ENCODE measurements around the gene MORF4L2. TPM values are rescaled to one million over a fixed set of nuclear protein-coding genes. Genes with fewer than 3 reads are reported as not detected.

MORF4L2 gene
- total and polyA plus RNA-seq, 2 donors (not counting 1 experiment from before 2014, with no cell fraction given), result 69.3 to 103 TPM

DNA sequence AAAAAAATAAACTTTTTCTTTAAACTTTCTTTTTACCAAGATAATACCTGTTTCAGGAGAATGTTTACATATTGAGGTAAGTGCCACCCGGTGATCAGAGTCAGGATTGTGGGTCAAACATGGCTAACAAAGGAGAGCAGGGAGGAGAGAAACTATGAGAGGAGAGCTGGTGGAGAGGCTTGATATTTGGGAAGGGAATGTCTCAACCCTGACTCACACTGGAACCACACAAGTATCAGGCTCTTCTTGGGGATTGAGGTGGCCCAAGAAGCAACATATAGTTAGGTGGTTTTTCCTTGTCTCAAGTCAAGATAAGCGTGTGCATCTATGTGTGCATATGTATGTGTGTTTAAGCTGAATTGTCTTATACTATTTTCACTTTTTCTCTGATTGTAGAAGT, 51.1 kb downstream of the MORF4L2 start:
- H3K4me1 Mint-ChIP-seq, result no peaks in the 10 kb centered on the region
- H3K27ac ChIP-seq (ENCODE audit: low read length in 2 of 2), result no peak overlapping the region
- H3K79me2 ChIP-seq (ENCODE audit: control insufficient read depth, insufficient read depth, low read length), result no peaks in the 10 kb centered on the region
- no peak overlapping the region for H2AFZ ChIP-seq (ENCODE audit: insufficient read depth, low read depth, low read length, poor library complexity, severe bottlenecking)
- H3K27me3 ChIP-seq (replicated peaks in 1 of 4; ENCODE audit: control extremely low read depth in 1 of 4, control insufficient read depth in 3 of 4, insufficient read depth in 4 of 4, low read length in 3 of 4), result no peaks in the 10 kb centered on the region
- no peak overlapping the region for H3K27ac Mint-ChIP-seq
- ChIA-PET CTCF (no interaction called here), POLR2A (no interaction called here)
- no peaks in the 10 kb centered on the region for H3K9me3 ChIP-seq (ENCODE audit: control extremely low read depth in 1 of 3, control insufficient read depth in 2 of 3, insufficient read depth in 1 of 3, low read length in 2 of 3)
- no peaks in the 10 kb centered on the region for H3K27me3 Mint-ChIP-seq
- no peak overlapping the region for H3K9ac ChIP-seq (ENCODE audit: low read length)
- no peaks in the 10 kb centered on the region for H3K9me3 Mint-ChIP-seq (ENCODE audit: insufficient read depth)
- H3K36me3 ChIP-seq (replicated peaks in 1 of 2; ENCODE audit: control extremely low read depth in 1 of 2, control insufficient read depth in 1 of 2, extremely low read depth in 1 of 2, insufficient read depth in 2 of 2, low read length in 1 of 2), result no peaks in the 10 kb centered on the region
- no peaks in the 10 kb centered on the region for H4K20me1 ChIP-seq (ENCODE audit: control insufficient read depth, insufficient read depth, low read length, poor library complexity, severe bottlenecking)
- H3K4me3 ChIP-seq (ENCODE audit: control extremely low read depth in 1 of 5, extremely low read depth in 1 of 5, insufficient read depth in 1 of 5, low read depth in 2 of 5, low read length in 4 of 5), result no peak overlapping the region
- intact Hi-C loops (cut with micrococcal nuclease), result no loop called here
- TF ChIP-seq EZH2 (IDR thresholded peaks at IDR 0.05; ENCODE audit: borderline replicate concordance, insufficient read depth, low read depth, low read length, poor library complexity, severe bottlenecking), result no peak
- TF ChIP-seq, protein P1, sequence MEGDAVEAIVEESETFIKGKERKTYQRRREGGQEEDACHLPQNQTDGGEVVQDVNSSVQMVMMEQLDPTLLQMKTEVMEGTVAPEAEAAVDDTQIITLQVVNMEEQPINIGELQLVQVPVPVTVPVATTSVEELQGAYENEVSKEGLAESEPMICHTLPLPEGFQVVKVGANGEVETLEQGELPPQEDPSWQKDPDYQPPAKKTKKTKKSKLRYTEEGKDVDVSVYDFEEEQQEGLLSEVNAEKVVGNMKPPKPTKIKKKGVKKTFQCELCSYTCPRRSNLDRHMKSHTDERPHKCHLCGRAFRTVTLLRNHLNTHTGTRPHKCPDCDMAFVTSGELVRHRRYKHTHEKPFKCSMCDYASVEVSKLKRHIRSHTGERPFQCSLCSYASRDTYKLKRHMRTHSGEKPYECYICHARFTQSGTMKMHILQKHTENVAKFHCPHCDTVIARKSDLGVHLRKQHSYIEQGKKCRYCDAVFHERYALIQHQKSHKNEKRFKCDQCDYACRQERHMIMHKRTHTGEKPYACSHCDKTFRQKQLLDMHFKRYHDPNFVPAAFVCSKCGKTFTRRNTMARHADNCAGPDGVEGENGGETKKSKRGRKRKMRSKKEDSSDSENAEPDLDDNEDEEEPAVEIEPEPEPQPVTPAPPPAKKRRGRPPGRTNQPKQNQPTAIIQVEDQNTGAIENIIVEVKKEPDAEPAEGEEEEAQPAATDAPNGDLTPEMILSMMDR (IDR thresholded peaks at IDR 0.05), result no peak
- no peaks in the 10 kb centered on the region for H3K4me1 ChIP-seq (ENCODE audit: control insufficient read depth in 2 of 2, insufficient read depth in 2 of 2, low read length in 2 of 2)
- no peak overlapping the region for H3K4me2 ChIP-seq (replicated peaks; ENCODE audit: low read depth, low read length, poor library complexity, severe bottlenecking)
- WGBS (ENCODE audit: insufficient coverage), result no CpG with 5 or more reads among the region's 2 CpGs
- H3K4me3 Mint-ChIP-seq, result no peak overlapping the region
- DNase-seq, result no peak
- ATAC-seq (ENCODE audit: low read depth), result no peak

DNA sequence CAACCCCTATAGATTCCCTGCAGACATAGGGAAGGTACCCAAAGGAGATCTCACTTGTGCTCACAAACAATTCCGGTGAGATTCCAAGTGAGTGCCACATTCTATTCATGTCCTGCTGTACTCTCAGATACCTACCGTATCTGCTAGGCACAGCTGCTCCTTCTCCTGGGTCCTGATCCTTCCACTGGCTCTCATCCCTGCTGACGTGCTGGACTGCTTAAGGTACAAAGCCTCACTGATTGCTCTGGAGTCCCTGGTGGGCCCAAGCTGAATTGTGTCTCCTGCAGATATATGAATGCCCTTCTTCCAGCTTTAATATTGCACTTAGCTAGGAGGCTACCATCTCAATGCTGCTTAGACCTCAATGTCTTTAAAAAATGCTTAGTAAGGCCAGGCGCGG, 55.4 kb downstream of the MORF4L2 start:
- Histone ChIP-seq H3K4me2 (replicated peaks; ENCODE audit: low read depth, low read length, poor library complexity, severe bottlenecking) (no peak overlapping the region), H3K4me1 (ENCODE audit: control insufficient read depth in 2 of 2, insufficient read depth in 2 of 2, low read length in 2 of 2) (peaks cover 3 to 9% of the 10 kb centered on the region in 2 donors), H3K27me3 (replicated peaks in 1 of 4; ENCODE audit: control extremely low read depth in 1 of 4, control insufficient read depth in 3 of 4, insufficient read depth in 4 of 4, low read length in 3 of 4) (no peaks in the 10 kb centered on the region), H3K4me3 (ENCODE audit: control extremely low read depth in 1 of 5, extremely low read depth in 1 of 5, insufficient read depth in 1 of 5, low read depth in 2 of 5, low read length in 4 of 5) (no peak overlapping the region), H3K9me3 (ENCODE audit: control extremely low read depth in 1 of 3, control insufficient read depth in 2 of 3, insufficient read depth in 1 of 3, low read length in 2 of 3) (no peaks in the 10 kb centered on the region), H4K20me1 (ENCODE audit: control insufficient read depth, insufficient read depth, low read length, poor library complexity, severe bottlenecking) (no peaks in the 10 kb centered on the region), H3K36me3 (replicated peaks in 1 of 2; ENCODE audit: control extremely low read depth in 1 of 2, control insufficient read depth in 1 of 2, extremely low read depth in 1 of 2, insufficient read depth in 2 of 2, low read length in 1 of 2) (no peaks in the 10 kb centered on the region), H3K9ac (ENCODE audit: low read length) (no peak overlapping the region), H3K79me2 (ENCODE audit: control insufficient read depth, insufficient read depth, low read length) (no peaks in the 10 kb centered on the region), H3K27ac (ENCODE audit: low read length in 2 of 2) (no peak overlapping the region), H2AFZ (ENCODE audit: insufficient read depth, low read depth, low read length, poor library complexity, severe bottlenecking) (no peak overlapping the region)
- Mint-ChIP-seq H3K27me3 (no peaks in the 10 kb centered on the region), H3K27ac (no peak overlapping the region), H3K4me1 (peaks cover 13% of the 10 kb centered on the region), H3K4me3 (no peak overlapping the region), H3K9me3 (ENCODE audit: insufficient read depth) (no peaks in the 10 kb centered on the region)
- DNase-seq (no peak), ATAC-seq (ENCODE audit: low read depth) (no peak)
- 100% methylated on average over 3 of the region's 5 CpGs for WGBS (ENCODE audit: insufficient coverage)
- POLR2A ChIA-PET, result interaction anchor here (0.7 kb wide), 1 partner anchor 20 kb away, joined by 8 read pairs; no protein-coding TSS in a partner anchor
- intact Hi-C loops (cut with micrococcal nuclease), result no loop called here
- CTCF ChIA-PET, result no interaction called here
- no peak for TF ChIP-seq EZH2 (IDR thresholded peaks at IDR 0.05; ENCODE audit: borderline replicate concordance, insufficient read depth, low read depth, low read length, poor library complexity, severe bottlenecking)
- TF ChIP-seq, protein P1 (IDR thresholded peaks at IDR 0.05), result no peak
